ENCODE results near the gene MCU.
A peak's percentile ranks its signal among the peaks of the same experiment; 100 is the strongest.

Gene MCU

GRCh38 chr10:72784551-72785351 lies 92.8 kb downstream of the MCU start:
- H3K9me3 ChIP-seq (ENCODE audit: control insufficient read depth, low read length): no peaks in the 10 kb centered on the region
- no peak overlapping the region for H4K91ac ChIP-seq (ENCODE audit: low read length)
- H3K27me3 ChIP-seq (ENCODE audit: control insufficient read depth in 1 of 2, insufficient read depth in 1 of 2, low read length in 2 of 2): no peaks in the 10 kb centered on the region
- H2BK12ac ChIP-seq (ENCODE audit: low read length in 2 of 2): no peak overlapping the region
- peak; percentile 76 for DNase-seq
- no peak overlapping the region for H3K27ac ChIP-seq (ENCODE audit: low read length, poor library complexity, severe bottlenecking)
- H3K36me3 ChIP-seq (ENCODE audit: control insufficient read depth in 1 of 2, insufficient read depth in 2 of 2, low read depth in 1 of 2, low read length in 2 of 2): no peaks in the 10 kb centered on the region
- H3K18ac ChIP-seq (ENCODE audit: low read depth in 1 of 2, low read length in 2 of 2): no peak overlapping the region
- WGBS: 58% methylated on average over 7 of the region's 7 CpGs
- H2BK5ac ChIP-seq (ENCODE audit: low read depth, low read length, poor library complexity, severe bottlenecking): no peak overlapping the region
- no peak overlapping the region for H3K14ac ChIP-seq (ENCODE audit: low read length in 2 of 2)
- H3K4me3 ChIP-seq (ENCODE audit: insufficient read depth in 1 of 2, low read depth in 1 of 2, low read length in 2 of 2): peak overlapping the region in 1 of 2 experiments; percentile 45
- H3K4me1 ChIP-seq (ENCODE audit: control insufficient read depth, insufficient read depth, low read depth, low read length): peaks cover 5% of the 10 kb centered on the region
- H2AFZ ChIP-seq (ENCODE audit: low read depth, low read length): no peak overlapping the region
- H3K23ac ChIP-seq (ENCODE audit: low read length in 2 of 2): no peak overlapping the region
- H3K4ac ChIP-seq (ENCODE audit: low read depth in 1 of 2, low read length in 2 of 2): no peak overlapping the region
- no peak overlapping the region for H2BK120ac ChIP-seq (ENCODE audit: low read depth, low read length)
- H2AK5ac ChIP-seq (ENCODE audit: low read length, severe bottlenecking): no peak overlapping the region
- no peak overlapping the region for H4K8ac ChIP-seq (ENCODE audit: low read length)
- H3K9ac ChIP-seq (ENCODE audit: low read length): peak overlapping the region; percentile 48
- peaks cover 14% of the 10 kb centered on the region for H3K79me1 ChIP-seq (replicated peaks; ENCODE audit: low read length, poor library complexity, severe bottlenecking)
- H2BK15ac ChIP-seq (ENCODE audit: low read depth, poor library complexity, severe bottlenecking): no peak overlapping the region
- no peak overlapping the region for H3K4me2 ChIP-seq (ENCODE audit: low read length, poor library complexity, severe bottlenecking)

GRCh38 chr10:72785409-72785808 lies 93.5 kb downstream of the MCU start:
- Histone ChIP-seq H3K4me3 (ENCODE audit: insufficient read depth in 1 of 2, low read depth in 1 of 2, low read length in 2 of 2) (no peak overlapping the region), H3K4me1 (ENCODE audit: control insufficient read depth, insufficient read depth, low read depth, low read length) (peaks cover 5% of the 10 kb centered on the region), H4K8ac (ENCODE audit: low read length) (no peak overlapping the region), H3K27ac (ENCODE audit: low read length, poor library complexity, severe bottlenecking) (no peak overlapping the region), H3K9me3 (ENCODE audit: control insufficient read depth, low read length) (no peaks in the 10 kb centered on the region), H2BK15ac (ENCODE audit: low read depth, poor library complexity, severe bottlenecking) (no peak overlapping the region), H2BK120ac (ENCODE audit: low read depth, low read length) (no peak overlapping the region), H3K18ac (ENCODE audit: low read depth in 1 of 2, low read length in 2 of 2) (no peak overlapping the region), H3K23ac (ENCODE audit: low read length in 2 of 2) (no peak overlapping the region), H3K4ac (ENCODE audit: low read depth in 1 of 2, low read length in 2 of 2) (no peak overlapping the region), H2BK5ac (ENCODE audit: low read depth, low read length, poor library complexity, severe bottlenecking) (no peak overlapping the region), H3K9ac (ENCODE audit: low read length) (no peak overlapping the region), H3K4me2 (ENCODE audit: low read length, poor library complexity, severe bottlenecking) (no peak overlapping the region), H3K36me3 (ENCODE audit: control insufficient read depth in 1 of 2, insufficient read depth in 2 of 2, low read depth in 1 of 2, low read length in 2 of 2) (no peaks in the 10 kb centered on the region), H2AFZ (ENCODE audit: low read depth, low read length) (no peak overlapping the region), H4K91ac (ENCODE audit: low read length) (no peak overlapping the region), H2BK12ac (ENCODE audit: low read length in 2 of 2) (no peak overlapping the region), H2AK5ac (ENCODE audit: low read length, severe bottlenecking) (no peak overlapping the region), H3K14ac (ENCODE audit: low read length in 2 of 2) (no peak overlapping the region), H3K27me3 (ENCODE audit: control insufficient read depth in 1 of 2, insufficient read depth in 1 of 2, low read length in 2 of 2) (no peaks in the 10 kb centered on the region), H3K79me1 (replicated peaks; ENCODE audit: low read length, poor library complexity, severe bottlenecking) (peaks cover 14% of the 10 kb centered on the region)
- 90% methylated on average over 2 of the region's 2 CpGs for WGBS
- no peak for DNase-seq

GRCh38 chr10:72790216-72790990 lies 98.5 kb downstream of the MCU start:
- DNase-seq: no peak
- Histone ChIP-seq H2BK5ac (ENCODE audit: low read depth, low read length, poor library complexity, severe bottlenecking) (no peak overlapping the region), H3K79me1 (replicated peaks; ENCODE audit: low read length, poor library complexity, severe bottlenecking) (peaks cover 16% of the 10 kb centered on the region), H3K14ac (ENCODE audit: low read length in 2 of 2) (no peak overlapping the region), H3K4me3 (ENCODE audit: insufficient read depth in 1 of 2, low read depth in 1 of 2, low read length in 2 of 2) (no peak overlapping the region), H2AK5ac (ENCODE audit: low read length, severe bottlenecking) (no peak overlapping the region), H2BK12ac (ENCODE audit: low read length in 2 of 2) (no peak overlapping the region), H3K18ac (ENCODE audit: low read depth in 1 of 2, low read length in 2 of 2) (no peak overlapping the region), H4K91ac (ENCODE audit: low read length) (no peak overlapping the region), H3K27ac (ENCODE audit: low read length, poor library complexity, severe bottlenecking) (no peak overlapping the region), H3K4ac (ENCODE audit: low read depth in 1 of 2, low read length in 2 of 2) (no peak overlapping the region), H3K9me3 (ENCODE audit: control insufficient read depth, low read length) (no peaks in the 10 kb centered on the region), H3K4me1 (ENCODE audit: control insufficient read depth, insufficient read depth, low read depth, low read length) (peaks cover 1% of the 10 kb centered on the region), H3K23ac (ENCODE audit: low read length in 2 of 2) (no peak overlapping the region), H2AFZ (ENCODE audit: low read depth, low read length) (no peak overlapping the region), H3K9ac (ENCODE audit: low read length) (no peak overlapping the region), H3K36me3 (ENCODE audit: control insufficient read depth in 1 of 2, insufficient read depth in 2 of 2, low read depth in 1 of 2, low read length in 2 of 2) (no peaks in the 10 kb centered on the region), H2BK120ac (ENCODE audit: low read depth, low read length) (no peak overlapping the region), H3K27me3 (ENCODE audit: control insufficient read depth in 1 of 2, insufficient read depth in 1 of 2, low read length in 2 of 2) (no peaks in the 10 kb centered on the region), H2BK15ac (ENCODE audit: low read depth, poor library complexity, severe bottlenecking) (no peak overlapping the region), H3K4me2 (ENCODE audit: low read length, poor library complexity, severe bottlenecking) (no peak overlapping the region), H4K8ac (ENCODE audit: low read length) (no peak overlapping the region)
- WGBS: 93% methylated on average over 2 of the region's 3 CpGs

GRCh38 chr10:72792288-72792687 lies 100.3 kb downstream of the MCU start:
- H4K8ac ChIP-seq (ENCODE audit: low read length): no peak overlapping the region
- no peaks in the 10 kb centered on the region for H3K27me3 ChIP-seq (ENCODE audit: control insufficient read depth in 1 of 2, insufficient read depth in 1 of 2, low read length in 2 of 2)
- peaks cover 19% of the 10 kb centered on the region for H3K79me1 ChIP-seq (replicated peaks; ENCODE audit: low read length, poor library complexity, severe bottlenecking)
- no peak overlapping the region for H3K9ac ChIP-seq (ENCODE audit: low read length)
- no peaks in the 10 kb centered on the region for H3K9me3 ChIP-seq (ENCODE audit: control insufficient read depth, low read length)
- DNase-seq: no peak
- no peaks in the 10 kb centered on the region for H3K4me1 ChIP-seq (ENCODE audit: control insufficient read depth, insufficient read depth, low read depth, low read length)
- no peak overlapping the region for H2BK15ac ChIP-seq (ENCODE audit: low read depth, poor library complexity, severe bottlenecking)
- H3K4ac ChIP-seq (ENCODE audit: low read depth in 1 of 2, low read length in 2 of 2): no peak overlapping the region
- no peak overlapping the region for H3K14ac ChIP-seq (ENCODE audit: low read length in 2 of 2)
- no peak overlapping the region for H2AFZ ChIP-seq (ENCODE audit: low read depth, low read length)
- no peak overlapping the region for H4K91ac ChIP-seq (ENCODE audit: low read length)
- no peak overlapping the region for H3K27ac ChIP-seq (ENCODE audit: low read length, poor library complexity, severe bottlenecking)
- no peak overlapping the region for H2BK5ac ChIP-seq (ENCODE audit: low read depth, low read length, poor library complexity, severe bottlenecking)
- no peak overlapping the region for H3K4me2 ChIP-seq (ENCODE audit: low read length, poor library complexity, severe bottlenecking)
- H3K36me3 ChIP-seq (ENCODE audit: control insufficient read depth in 1 of 2, insufficient read depth in 2 of 2, low read depth in 1 of 2, low read length in 2 of 2): no peaks in the 10 kb centered on the region
- H2BK120ac ChIP-seq (ENCODE audit: low read depth, low read length): no peak overlapping the region
- no peak overlapping the region for H3K4me3 ChIP-seq (ENCODE audit: insufficient read depth in 1 of 2, low read depth in 1 of 2, low read length in 2 of 2)
- no peak overlapping the region for H2AK5ac ChIP-seq (ENCODE audit: low read length, severe bottlenecking)
- H2BK12ac ChIP-seq (ENCODE audit: low read length in 2 of 2): no peak overlapping the region
- H3K18ac ChIP-seq (ENCODE audit: low read depth in 1 of 2, low read length in 2 of 2): no peak overlapping the region
- 56% methylated on average over 3 of the region's 3 CpGs for WGBS
- H3K23ac ChIP-seq (ENCODE audit: low read length in 2 of 2): no peak overlapping the region

Data from mesenchymal stem cell (in vitro differentiated cells and primary cell).